CD4-positive, alpha-beta T cell treated with Interferon alpha-2 for 1 hour (primary cell): Measurements from ENCODE around the gene AKAP13.
"Not testable (repeated sequence)": the region's sequence is repeated elsewhere in the genome, so short reads cannot be mapped to it uniquely, and the experiment has no call there.

Experiments used
- DNase-seq, 2 donors: peaks; one replicate each; pipeline ENCODE4 v3.0.0-alpha.2; 2020 to 2022

Gene AKAP13

DNA sequence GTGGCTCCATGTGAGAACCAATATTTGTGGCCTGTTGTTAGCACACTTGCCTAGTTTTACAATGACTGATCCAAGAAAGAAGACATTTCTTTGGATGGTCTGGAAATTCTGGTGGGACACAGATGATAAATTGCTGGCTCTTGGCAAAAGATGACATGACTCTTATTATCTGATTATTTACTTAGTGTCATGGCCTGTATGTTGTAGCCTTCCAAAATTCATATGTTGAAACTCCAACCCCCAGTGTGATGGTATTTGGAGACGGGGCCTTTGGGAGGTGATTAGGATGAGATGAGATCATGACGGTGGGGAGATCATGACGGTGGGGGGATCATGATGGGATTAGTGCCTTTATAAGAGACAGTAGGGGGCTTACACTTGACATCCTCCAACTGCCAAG lies 30.0 kb upstream of the AKAP13 start:
- DNase-seq = no peak

DNA sequence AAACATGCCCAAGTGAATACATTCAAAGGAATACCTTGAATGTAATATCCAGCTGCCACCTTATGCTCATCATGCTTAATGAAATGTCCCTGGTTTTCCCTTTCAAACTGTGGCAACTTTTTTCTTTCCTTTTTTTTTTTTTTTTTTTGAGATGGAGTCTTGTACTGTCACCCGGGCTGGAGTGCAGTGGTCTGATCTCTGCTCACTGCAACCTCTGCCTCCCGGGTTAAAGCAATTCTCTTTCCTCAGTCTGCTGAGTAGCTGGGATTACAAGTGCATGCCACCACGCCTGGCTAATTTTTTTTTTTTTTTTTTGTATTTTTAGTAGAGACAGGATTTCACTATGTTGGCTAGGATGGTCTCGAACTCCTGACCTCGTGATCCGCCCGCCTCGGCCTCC lies 28.9 kb upstream of the AKAP13 start:
- DNase-seq = not testable (repeated sequence)

DNA sequence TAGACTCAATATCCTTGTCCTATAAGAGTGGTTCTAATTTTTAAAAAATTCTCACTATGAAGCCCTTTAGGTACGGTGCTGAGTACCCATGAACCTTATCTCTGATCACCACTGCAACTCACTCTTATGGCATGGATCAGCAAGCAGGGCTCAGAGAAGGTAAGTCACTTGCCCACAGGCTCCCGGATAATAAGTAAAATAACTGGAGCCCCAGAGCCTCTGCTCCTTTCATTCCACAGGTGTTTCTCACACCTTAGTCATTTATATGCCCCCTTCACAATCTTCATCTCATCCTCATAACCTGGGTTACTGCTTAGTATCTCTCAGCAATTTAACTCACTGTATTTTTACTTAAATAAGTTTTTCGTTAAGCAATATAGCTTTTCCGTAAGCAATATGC lies 28.4 kb upstream of the AKAP13 start:
- no peak for DNase-seq

DNA sequence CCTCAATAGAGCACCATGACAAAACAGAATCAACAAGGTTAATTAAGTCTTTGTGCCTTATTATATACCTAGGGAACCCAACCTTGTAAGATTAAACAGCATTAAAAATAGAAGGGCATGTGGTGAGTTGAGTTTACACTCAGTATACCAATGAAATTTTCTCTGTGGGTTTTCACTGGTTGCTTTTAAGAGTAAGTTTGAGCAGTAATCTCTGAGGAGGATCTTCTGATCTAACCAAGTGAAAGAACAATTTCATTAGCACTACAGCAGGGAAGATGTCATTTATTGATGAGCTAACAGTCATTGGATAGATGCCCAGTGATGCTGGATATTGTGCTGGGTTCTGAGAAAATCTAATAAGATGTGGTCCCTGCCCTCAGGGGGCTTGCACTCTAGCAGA lies 26.9 kb upstream of the AKAP13 start:
- no peak for DNase-seq

DNA sequence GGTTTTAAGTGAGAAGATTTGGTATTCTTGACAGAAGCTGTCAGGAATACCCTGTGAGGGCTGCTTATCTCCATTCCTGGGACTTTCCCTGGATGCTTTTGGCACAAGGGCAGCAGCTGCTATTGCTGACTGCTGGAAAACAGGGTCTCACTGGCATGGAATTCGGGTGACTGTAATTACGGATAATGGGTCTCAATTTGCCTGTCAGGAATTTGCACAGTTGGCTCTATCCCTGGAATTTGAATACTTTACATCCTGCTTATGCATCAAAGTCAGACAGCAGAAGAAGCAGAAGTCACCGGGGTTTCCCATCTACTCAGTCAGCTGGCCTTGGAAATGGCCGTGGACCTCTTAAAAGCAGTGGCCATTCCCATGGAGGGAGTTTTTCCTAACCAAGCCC lies 25.9 kb upstream of the AKAP13 start:
- no peak for DNase-seq

DNA sequence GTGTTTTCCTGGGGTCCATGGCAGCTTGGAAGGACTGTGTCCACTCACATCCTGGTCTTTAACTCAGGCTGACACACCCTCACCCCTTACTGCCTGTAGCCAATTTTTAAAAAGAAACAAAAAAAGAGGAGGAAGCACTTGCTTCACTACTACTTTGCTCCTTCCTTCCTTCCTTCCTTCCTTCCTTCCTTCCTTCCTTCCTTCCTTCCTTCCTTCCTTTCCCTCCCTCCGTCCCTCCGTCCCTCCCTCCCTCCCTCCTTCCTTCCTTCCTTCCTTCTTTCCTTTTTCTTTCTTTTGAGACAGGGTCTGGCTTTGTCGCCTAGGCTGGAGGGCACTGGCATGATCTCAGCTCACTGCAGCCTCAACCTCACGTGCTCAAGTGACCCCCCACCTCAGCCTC lies 25.5 kb upstream of the AKAP13 start:
- DNase-seq = no peak

DNA sequence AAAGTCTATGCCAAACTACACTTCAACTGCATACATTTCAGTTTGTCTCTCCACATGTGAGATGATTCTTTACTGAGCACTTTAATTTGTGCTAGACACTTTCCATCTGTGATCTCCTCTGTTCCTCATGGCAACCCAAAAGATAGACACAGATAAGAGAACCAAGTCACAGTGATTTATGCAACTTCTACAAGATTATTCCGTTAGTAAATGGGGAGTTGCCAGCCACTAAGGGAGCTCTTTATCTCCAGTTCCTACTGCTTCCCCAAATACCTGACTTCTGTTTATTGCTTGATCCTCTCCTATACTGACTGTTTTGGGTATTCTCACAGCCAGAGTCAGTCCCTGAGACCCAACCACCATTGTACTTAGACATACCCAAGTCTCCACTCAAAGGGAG lies 24.1 kb upstream of the AKAP13 start:
- no peak for DNase-seq

DNA sequence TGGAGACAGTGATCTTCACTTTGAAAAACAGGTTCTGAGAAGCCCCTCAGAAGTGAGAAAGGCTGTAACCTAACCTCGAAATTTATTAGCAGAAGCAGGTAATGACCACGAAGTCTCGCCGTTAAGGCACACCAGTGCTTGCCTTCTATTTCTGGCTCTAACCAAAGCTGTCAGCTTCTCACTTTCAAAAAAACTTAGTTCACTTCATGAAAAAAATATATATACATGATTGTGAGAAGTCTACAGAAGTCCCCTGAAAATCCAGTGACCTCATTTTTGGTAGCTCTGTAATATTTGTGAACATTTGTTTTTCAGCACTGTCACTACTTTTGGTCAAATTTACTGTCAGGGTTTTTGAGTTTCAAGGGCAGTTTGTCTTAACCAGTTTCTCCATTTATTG lies 19.1 kb upstream of the AKAP13 start:
- DNase-seq = no peak

DNA sequence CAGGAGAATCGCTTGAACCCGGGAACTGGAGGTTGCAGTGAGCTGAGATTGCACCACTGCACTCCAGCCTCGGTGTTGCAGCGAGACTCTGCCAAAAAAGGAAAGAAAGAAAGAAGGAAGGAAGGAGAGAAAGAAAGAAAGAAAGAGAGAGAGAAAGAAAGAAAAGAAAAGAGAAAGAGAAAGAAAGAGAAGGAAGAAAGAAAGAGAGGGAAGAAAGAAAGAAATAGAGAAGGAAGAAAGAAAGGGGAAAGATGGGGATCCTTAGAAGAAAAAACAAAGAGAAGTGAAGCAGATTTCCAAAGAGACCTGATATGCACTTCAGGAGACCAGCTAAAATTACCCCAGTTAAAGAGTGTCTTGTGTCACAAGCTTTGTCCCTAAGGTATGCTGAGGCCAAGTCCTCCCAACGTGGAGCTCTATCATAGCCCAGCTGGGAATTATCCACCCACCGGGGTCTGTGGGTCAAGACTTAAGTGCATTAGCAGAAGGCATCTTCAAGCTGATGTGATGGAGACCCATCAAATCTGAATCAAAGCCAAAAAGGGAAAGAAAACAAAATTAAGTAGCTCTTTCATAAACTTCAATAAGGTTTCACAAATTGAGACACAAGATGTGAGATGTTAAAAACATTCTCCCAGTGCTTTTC lies 17.8 kb upstream of the AKAP13 start:
- no peak for DNase-seq

DNA sequence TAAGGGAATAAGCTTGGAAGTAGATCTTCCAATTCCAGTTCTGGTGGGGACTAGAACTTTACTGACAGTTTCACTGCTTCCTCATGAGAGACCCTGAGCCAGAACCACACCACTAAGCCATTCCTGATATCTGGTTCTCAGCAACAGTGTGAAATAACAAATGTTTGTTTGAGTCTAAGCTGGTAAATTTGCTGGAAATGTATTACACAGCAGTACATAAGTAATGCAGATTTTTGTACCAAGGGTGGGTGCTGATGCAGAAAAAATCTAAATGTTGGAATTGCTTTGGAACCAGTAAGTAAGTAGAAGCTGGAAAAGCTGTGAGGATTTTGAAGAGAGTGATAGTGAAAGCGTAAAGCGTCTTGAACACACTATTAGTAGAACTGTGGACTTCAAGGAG lies 14.4 kb upstream of the AKAP13 start:
- DNase-seq = no peak

DNA sequence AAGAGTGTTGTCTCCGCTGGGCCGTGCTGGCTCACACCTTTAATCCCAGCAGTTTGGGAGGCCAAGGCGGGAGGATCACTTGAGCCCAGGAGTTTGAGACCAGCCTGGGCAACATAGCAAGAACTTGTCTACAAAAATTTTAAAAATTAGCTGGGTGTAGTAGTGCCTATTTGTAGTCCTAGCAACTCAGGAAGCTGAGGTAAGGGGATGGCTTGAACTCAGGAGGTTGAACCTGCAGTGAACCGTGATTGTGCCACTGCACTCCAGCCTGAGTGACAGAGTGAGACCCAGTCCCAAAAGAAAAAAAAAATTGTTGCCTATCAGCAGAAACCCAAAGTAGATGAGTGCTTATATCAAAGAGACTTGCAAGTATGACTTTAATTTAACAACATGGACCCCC lies 12.7 kb upstream of the AKAP13 start:
- DNase-seq = no peak

DNA sequence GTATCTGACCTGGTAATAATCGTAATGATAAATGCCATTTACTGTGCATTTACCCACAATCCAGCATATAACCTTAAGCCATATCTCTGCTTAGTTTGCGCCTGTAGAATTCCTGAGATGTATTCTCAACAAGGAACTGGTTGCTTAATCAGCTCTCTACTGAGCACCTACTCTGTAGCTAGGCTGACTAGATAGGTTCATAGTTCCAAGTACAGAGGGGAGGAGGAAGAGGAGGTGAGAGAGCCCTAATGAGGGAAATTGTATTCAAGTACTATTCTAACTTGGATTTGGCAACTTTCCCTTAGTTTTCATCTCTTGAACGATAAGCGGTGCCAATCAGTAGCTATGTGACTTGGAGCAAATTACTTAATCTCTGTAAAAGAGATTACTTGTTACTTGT lies 5.6 kb upstream of the AKAP13 start:
- DNase-seq = no peak

DNA sequence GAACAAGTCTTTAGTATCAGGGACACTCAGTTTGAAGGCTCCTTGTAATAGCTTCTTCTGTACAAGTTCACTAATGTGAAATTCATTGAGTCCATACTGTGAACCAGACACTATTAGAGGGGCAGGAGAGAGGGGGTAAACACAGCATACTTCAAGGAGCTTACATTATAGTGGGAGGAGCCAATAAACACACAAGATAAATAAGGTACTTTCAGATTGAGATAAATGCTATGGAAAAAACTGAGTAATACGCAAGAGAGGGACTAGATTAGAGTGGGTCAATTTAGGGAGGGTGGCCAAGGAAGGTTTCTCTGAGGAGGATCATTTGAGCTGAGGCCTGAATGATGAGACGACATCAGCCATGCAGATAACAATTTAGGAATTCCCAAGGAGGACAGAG lies 3.1 kb upstream of the AKAP13 start:
- no peak for DNase-seq

DNA sequence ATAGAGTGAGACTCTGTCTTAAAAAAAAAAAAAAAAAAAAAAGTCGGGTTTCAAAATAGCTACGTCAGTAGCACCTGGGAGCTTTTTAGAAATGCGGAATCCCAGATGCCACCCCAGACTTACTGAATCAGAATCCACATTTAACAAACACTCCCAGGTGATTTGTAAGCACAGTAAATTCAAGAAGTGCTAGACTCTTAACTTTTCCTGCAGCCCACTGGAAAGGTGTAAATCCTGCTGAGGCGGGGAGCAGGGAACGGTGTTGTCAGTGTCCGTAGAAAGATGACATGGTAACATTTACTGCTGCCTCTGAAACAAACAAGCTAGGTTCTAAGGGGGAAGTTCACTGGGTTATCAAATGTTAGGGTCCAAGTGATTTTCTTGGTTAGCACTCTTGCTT lies 2.4 kb upstream of the AKAP13 start:
- no peak for DNase-seq

DNA sequence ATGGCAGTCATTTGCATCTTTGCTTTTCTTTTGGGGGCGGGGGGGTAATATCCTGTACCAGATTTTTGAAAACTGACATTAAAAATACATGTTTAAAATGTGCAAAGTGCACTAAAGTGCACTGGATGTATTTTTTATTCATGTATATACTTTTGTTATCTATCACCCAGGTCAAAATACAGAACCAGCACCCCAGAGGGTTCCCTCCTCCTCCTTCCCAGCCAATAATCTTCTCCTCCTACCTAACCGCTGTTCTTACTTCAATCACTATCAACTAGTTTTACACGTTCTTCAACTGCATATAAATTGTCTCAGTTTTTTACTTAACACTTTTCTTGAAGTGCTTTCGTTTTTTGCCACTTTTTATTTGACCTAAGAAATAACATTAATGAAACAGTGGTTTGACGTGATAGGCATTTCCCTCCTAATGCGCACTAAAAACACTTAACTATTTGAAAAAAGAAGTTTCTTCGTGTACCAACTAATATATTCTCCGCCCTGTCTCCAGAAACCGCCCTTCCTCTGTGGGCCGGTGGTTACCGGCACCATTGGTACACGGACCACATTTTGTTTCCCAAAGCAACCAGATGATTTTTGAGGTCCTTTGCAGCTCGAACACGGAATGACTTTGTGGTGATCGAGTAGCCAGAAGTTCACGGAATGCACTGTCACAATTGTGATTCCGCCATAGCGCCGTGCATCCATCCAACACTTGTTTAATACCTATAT lies 836 bp upstream of the AKAP13 start:
- DNase-seq = peak in 1 of 2 donors; percentile 70

DNA sequence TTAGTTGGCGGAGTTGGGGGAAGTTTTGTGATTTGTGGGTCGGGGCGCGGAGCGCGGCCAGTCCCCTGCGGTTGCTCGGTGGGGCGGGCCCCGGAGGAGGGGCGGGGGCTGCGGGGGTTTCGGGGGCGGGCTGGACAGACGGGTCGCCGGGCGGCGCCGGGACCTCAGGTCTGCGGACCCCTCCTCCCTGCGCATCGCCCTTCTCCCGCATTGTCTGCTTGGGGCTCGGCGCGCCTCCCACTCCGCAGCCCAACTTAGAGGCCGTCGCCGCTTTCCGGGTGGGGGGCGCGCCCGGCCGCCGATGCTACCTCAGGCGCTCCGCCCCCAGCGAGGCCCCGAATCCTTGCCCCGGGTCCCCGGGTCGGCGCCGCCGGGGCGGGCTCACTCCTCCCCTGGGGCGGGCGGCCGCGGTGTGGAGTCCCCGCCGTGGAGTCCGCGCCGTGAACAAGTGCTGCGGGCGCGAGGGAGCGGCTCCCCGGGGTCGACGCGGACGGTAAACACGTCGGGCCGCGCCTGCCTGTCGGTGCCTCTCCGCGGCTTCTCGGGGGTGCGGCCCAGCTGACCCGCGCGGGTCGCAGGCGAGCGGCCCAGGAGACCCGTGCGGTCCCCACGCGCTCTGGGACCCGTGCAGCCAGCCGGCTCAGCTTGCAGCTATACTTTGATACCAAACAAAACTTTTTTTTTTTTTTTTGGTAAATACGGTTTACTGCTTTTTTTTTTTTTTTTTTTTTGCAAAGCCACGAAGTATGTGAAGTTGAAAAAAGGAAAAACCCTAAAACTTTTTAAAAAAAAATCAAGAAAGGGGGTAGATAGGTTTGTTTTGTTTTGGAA lies 624 bp downstream of the AKAP13 start:
- peak; percentile 44 to 74 for DNase-seq

DNA sequence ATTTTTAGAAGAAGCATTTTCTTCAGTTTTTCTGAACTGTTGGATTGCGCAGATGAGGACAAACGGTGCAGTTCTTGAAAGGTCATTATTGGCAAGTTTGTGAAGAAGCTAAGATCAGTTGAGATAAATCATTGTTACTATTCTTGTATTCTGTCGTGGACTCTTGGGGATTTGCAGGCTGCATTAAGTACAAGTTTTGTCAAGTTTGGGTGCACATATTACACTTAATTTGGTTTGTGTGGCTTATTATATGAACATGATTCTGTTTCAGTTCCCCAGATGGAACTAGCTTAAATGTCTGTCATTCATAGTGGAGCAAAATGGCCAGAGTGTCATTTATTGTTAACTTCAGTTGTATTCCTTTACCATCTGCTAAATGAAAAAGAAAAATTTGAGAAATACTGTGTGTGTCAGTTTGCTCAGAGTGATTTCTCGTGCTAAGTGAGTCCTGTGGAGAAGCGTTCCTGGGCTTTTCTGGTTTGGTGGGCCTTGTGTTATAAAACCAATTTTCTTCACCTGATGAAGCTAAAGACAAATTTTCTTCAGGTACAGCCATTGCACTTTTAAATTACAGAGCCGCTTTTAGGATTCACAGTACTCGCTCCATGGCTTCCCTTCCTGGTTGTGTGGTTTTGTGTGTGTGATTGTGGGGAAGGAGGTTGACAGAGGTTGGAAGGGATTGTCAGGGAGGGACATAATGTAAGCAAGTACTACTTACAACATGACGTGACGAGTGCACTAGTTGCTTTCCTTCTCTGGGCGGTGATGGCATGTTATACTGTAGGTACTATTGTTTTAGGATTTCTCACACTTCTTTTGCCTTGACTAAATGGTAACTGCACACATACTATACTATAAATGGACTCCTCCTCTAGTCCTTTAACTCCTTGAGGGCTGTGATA lies 1.7 kb downstream of the AKAP13 start:
- DNase-seq = no peak

DNA sequence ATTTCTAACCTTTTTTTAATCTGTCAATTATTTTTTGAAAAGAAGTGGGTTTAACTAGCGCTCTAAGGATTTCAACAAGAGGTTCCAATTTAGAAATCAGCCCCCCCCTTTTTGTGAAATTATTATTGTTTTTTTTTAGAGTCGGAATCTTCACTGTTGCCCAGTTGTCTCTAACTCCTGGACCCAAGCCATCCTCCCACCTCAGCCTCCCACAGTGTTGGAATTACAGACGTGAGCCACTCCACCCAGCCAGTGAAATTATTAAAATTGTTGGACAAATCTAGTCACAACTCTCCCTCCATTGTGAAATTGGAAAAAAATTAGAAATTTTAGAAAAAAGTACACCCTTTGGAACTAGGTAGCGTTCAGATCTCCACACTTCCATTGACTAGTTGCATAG lies 2.5 kb downstream of the AKAP13 start:
- DNase-seq = no peak

DNA sequence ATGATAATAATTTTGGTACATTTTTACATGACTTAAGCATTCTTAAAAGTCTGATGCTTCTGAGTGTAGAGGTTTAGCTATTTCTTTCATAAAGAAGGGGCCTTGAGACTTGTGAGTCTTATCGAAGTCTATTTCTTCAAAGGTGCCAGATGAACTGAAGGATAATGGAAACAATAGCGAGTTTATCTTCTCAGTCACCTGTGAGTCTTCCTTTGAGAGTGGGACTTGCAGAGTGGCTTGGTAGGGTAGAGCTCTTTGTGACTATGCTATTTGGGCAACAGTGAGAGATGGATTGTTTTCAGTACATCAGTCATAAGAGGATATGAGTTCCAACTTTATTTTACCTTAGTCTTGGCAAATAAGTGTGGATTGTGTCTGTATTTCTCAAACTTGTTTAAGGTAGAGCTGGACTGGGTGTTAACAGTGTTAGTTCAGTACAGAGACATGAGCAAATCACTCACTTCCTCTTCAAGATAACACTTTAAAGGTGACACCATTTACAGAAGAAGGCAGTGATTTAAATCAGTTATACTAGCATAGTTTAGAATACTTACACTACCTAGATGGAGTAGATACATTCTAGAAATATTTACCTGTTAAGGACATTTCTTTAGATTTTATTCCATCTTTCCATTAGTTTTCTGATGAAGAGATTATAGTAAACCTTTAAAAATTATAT lies 3.2 kb downstream of the AKAP13 start:
- no peak for DNase-seq

DNA sequence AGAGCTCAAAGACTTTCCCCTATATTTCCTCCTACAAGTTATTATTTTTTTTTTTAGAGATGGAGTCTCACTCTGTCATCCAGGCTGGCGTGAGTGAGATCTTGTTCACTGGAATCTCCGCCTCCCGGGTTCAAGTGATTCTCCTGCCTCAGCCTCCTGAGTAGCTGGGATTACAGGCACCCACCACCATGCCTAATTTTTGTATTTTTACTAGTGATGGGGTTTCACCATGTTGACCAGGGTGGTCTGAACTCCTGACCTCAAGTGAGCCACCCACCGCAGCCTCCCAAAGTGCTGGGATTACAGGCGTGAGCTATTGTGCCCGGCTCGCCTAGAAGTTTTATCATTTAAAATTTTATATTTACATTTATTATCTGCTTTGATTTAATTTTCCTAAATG lies 5.9 kb downstream of the AKAP13 start:
- DNase-seq = no peak

DNA sequence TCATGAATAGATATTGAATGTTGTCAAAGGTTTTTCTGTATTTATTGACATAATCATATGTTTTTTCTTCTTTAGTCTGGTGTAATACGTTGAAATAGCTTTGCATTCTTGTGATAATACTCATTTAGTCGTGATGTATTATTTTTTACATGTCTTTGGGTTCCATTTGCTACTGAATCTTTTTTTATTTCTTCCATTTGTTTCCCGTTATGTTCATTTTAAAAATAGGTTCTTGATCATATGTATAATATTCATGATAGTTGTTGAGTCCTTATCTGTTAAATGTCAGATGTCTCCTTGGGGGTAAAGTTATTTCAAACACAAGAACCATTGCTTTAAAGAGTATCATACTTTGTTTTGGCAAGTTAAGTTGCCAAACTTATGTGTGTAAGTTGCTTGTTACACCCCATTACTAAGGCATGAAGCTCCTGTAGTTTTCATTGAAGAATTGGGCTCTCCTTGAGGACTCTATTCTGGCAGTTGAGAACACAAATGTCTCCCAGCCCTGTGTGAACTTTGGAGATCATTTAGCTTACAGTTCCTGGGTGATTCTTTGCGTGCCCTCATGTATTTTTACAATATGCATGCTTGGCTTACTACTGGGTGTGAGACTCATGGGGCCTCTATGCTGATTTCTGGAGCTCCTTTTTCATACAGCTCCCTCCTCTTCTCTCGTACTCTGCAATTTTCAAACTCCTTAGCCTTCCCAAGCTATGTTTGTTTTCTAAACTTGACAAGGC lies 8.3 kb downstream of the AKAP13 start:
- DNase-seq = no peak

DNA sequence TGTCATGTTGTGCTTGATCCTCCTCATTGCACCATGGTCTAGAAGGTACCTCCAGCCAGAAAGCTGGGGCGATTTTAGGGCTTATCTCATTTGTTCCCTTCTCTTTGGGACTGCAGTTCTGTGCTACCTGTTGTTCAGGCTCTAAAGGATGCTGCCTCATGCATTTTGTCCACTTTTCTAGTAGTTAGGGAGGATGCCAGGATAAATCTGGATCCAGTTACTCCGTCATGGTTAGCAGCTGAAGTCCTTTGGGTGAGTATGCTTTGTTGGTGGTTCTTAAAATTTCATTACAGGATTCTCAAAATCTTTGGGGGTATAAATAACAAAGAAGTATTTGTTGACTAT lies 8.9 kb downstream of the AKAP13 start:
- no peak for DNase-seq
